Activated gamma-delta T cell treated with Interleukin-2 at 50 U/mL for 16 hours (primary cell): Measurements from ENCODE around the gene HCFC1R1.
A peak's percentile ranks its signal among the peaks of the same experiment; 100 is the strongest.
"Not testable (repeated sequence)": the region's sequence is repeated elsewhere in the genome, so short reads cannot be mapped to it uniquely, and the experiment has no call there.

Experiments used
- DNase-seq: peaks from one replicate; pipeline ENCODE4 v3.0.0-alpha.2; 2020

HCFC1R1 gene

DNA sequence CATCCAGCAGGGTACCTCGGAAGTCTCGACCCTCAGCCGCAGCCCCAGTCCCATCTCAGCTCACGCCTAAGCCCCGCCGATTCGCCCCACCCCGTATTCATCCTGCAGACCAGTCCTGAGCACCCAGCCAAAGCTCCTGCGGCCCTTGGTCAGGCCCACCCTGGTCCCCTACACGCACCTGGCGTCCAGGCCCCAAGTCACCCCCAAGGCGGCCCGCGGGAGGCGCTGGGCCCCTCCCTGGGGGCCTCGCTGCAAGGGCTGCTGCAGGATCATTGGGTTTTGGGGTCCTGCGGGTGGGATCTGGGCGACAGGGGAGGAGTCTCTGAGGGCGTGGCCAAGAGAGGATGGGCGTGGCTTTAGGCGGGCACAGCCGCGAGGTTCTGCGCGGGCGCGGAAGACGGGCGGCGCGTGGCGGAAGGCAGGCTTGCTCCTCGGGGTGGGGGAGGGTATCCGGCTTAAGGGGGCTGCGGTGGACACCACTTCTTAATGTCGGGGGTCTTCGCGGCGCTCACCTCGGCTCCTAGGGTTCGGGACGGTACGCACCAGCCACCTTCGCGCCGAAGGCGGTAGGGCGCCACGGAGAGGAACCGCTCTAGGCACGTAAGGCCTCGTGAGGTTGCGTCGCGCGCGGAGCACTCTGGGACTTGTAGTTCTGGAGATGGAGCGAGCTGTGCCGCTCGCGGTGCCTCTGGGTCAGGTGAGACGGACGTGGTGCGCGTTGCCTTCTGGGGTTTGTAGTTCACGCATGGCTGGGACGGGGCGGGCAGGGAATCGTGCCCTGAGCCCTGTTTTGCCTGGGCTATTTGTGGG, at the start of gene HCFC1R1, which contains the start of gene THOC6:
Gene HCFC1R1, minus strand, starts transcription at position 274 of the 810 bp plus-strand sequence. Its CDS starts 1 bp downstream, at position 273.
Gene THOC6, plus strand, starts transcription at position 367 of the 810 bp plus-strand sequence. Its CDS starts 292 bp downstream, at position 659.
- DNase-seq: peak; percentile 92

GRCh38 chr16:3073448-3073847, 49.7 kb upstream of the HCFC1R1 start:
- no peak for DNase-seq

GRCh38 chr16:3072576-3073263, 49.0 kb upstream of the HCFC1R1 start:
- DNase-seq: not testable (repeated sequence)

GRCh38 chr16:3072148-3072547, 48.4 kb upstream of the HCFC1R1 start:
- peak; percentile 39 for DNase-seq

- no peak for DNase-seq
Observed at GRCh38 chr16:3071655-3072054, 47.9 kb upstream of the HCFC1R1 start.

DNA sequence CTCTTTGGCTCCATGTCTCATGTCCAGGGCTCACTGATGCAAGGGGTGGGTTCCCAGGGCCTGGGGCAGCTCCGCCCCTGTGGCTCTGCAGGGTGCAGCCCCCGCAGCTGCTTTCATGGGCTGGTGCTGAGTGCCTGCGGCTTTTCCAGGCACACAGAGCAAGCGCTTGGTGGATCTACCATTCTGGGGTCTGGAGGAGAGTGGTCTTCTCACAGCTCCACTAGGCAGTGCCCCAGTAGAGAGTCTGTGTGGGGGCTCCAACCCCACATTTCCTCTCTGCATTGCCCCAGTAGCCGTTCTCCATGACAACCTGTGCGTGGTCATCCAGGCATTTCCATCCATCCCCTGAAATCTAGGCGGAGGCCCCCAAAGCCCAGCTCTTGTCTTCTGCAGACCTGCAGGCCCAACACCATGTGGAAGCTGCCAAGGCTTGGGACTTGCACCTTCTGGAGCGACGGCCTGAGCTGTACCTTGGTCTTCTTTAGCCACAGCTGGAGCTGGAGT, 46.9 kb upstream of the HCFC1R1 start:
- DNase-seq: no peak

- DNase-seq: not testable (repeated sequence)
Observed at GRCh38 chr16:3069146-3069545, 45.4 kb upstream of the HCFC1R1 start.

DNA sequence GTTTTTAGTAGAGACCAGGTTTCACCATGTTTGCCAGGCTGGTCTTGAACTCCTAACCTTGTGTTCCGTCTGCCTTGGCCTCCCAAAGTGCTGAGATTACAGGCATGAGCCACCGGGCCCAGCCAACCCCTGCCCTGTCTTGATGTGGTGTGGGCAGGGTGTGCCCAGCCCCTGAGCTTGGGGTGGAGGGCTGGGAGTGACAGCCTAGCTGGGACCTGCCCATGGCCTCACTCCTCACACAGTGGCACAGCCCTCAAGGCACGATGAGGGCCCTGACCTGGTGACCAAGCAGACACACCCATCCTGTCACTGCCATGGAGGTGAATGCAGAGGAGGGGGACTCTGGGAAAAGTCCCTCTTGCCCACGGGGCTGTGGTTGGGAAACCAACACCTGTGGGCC, 44.7 kb upstream of the HCFC1R1 start:
- DNase-seq: peak; percentile 42

- peak; percentile 3 for DNase-seq
Observed at GRCh38 chr16:3066440-3066748, 42.7 kb upstream of the HCFC1R1 start.

DNA sequence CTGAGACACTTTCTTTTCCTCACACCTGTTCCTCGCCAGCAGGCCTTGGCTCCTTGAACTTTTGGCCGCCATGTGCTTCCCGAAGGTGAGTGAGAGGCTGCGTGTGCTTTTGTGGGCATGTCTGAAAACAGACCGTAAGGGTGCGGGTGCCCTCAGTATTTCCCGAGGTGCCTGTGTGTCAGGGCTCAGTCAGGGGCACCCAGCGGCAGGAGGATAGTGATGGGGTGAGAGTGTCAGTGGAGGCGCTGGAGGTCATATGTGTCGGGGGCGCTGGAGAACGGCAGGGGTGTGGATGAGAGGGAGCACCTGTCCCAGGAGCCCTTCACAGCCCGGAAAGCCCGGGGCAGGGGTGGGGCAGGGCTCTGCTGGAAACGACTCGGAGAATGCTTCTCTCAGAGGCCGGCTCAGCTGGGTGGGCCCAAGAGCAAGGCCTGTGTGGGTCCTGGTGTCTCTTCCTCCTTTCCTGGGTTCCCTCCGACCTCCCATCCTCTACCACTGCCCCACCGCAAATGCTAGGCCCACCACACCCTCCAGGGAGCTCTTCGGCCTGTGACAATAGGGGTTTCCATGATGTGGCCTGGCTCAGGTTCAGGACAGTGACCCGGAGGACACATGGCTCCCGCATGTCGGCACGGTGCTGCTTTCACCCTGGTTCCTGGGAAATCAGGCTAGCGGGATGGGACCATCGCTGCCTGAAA, 42.1 kb upstream of the HCFC1R1 start:
- peak; percentile 31 for DNase-seq

DNA sequence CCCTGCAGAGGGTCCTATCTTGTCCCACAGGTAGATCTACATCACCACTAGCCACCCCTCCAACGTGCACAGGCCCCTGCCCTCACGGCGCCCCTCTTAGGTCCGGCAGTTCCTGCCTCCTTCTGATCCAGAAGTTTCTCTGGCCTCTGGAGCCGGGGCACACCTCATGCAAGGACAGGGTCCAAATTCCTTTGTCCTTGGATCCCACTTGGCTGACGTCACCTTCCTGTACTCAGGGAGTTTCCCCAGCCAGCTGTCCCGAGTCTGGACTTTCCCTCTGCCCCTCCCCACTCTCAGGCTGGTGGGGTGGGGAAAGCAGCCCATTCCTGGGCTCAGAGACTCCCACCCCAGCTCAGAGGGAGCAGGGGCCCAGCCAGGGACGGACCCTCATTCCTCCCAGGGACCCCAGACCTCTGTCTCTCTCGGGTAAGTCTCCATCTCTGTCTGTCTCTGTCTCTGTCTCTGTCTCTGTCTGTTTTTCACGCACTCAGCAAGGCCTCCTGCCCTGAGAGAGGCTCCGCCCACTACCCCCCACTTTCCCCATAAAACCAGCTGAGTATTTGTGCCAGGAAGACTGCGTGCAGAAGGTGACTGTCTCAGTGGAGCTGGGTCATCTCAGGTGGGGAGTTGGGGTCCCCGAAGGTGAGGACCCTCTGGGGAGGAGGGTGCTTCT, 41.5 kb upstream of the HCFC1R1 start, which contains the start of gene IL32:
Gene IL32, plus strand, starts transcription at position 572 of the 673 bp plus-strand sequence. CDS start 172 bp downstream, outside the sequence.
- peak; percentile 73 for DNase-seq

DNA sequence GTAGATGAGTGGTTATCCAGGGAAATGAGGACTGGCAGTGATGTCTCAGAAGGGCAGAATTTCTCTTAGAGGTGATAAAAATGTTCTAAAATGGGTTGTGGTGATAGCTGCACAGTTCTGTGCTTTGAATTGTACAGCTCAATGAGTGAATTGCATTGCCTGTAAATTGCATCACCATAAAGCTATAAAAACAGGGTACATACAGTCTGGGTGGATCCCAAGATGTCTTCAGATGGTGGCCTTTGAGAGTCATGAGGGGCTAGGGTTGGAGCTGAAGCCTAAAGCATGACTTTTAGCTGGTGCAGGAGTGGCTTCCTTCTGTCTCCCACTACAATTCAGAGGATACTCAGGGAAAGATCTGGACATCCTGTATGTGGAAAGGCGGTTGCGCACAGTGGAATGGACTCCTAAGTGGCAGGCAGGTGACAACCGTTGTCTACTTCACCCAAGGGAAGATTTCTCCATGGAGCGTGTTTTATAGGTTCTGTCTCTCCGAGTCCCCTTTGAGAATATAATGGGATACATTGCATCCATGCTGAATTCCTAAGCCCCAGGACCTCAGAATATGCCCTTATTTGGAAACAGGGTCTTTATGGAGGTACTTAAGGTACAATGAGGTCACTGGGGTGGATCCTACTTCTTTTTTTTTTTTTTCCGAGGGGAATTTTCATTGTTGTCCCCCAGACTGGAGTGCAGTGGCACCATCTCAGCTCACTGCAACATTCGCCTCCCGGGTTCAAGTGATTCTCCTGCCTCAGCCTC, 40.1 kb upstream of the HCFC1R1 start:
- DNase-seq: no peak

DNA sequence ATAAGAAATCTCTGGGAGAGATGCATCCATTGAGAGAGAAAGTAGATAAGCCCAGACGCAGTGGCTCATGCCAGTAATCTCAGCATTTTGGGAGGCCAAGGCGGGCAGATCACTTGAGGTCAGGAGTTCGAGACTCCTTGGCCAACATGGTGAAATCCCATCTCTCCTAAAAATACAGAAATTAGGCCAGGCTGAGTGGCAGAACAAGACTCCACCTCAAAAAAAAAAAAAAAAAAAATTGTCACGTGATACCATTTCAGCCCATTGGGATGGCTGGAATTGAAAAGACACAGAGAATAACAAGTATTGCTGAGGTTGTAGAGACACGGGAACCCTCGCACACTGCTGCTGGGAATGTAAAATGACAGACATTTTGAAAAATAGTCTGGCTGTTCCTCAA, 38.8 kb upstream of the HCFC1R1 start:
- DNase-seq: no peak

GRCh38 chr16:3060339-3061127, 36.8 kb upstream of the HCFC1R1 start:
- no peak for DNase-seq

DNA sequence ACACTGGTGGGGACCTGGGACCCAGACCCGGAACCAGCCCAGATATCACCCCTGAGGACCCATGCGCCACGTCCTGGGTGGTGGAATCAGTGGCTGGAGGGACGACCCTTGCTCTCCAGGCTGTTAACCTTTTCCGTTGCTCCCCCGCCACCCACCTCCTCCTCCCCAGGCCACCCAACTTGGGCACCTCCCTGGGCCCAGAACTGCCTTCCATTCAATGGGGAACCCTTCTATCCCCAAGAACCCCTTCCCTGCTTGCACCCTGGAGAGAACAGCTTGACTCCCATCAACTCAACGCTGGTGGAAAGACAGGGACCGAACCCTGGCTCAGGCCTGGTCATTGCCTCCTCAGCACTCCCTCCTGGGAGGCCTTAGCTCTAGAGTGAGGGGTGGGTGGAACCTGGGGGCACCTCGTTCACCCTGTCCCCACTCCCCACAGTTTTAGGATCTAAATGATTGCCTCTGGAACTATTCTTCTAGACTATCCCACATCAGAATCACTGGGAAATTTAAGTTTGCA, 36.0 kb upstream of the HCFC1R1 start:
- DNase-seq: no peak

GRCh38 chr16:3059041-3059722, 35.4 kb upstream of the HCFC1R1 start:
- DNase-seq: peak; percentile 86

GRCh38 chr16:3058139-3059030, 34.6 kb upstream of the HCFC1R1 start:
- DNase-seq: peak; percentile 61

DNA sequence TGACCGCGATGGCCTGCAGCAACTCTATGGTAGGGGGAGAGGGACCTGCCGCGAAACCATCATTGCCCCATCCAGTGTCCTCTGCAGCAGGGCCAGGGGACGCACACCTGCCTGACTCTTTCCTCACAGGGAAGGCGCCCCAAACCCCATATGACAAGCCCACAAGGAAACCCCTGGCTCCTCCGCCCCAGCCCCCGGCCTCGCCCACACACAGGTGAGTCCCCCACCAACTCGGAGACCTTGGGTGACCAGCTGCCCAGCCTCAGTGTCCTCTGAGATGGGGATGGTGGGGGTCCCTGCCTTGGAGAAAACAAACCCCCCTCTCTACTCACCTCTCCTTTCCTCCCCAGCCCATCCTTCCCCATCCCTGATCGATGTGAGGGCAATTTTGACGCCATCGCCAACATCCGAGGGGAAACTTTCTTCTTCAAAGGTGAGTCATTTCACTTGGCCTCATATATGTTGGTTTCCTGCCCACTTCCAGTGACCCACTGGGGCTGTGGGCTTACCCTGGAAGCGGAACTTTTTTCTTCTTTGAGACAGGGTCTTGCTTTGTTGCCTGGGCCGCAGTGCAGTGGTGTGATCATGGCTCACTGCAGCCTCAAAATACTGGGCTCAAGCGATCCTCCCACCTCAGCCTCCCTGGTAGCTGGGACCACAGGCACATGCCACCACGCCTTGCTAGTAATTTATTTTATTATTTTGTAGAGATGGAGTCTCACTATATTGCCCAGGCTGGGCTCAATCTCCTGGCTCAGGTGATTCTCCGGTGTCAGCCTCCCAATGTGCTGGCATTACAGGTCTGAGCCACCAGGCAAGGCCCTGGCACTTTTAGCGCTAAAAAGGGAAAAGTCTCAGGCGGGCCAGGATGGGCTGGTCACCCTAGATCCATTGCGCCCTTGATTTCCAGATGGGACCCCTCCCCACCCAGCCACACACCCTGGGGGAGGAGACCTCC, 33.7 kb upstream of the HCFC1R1 start:
- DNase-seq: no peak
